Parietal lobe (tissue), 2 donors: Measurements from ENCODE around the gene UPK3B. TPM values are rescaled to one million over a fixed set of nuclear protein-coding genes. Genes with fewer than 3 reads are reported as not detected.

Source experiments
- small RNA-seq: library from RNA; depleted of rRNA; stranded (forward); fragments of <200 nt; gene quantifications from one replicate; pipeline ENCODE3, GENCODE V24; 2014; ENCODE audit warnings: low replicate concordance
- total RNA-seq: library from RNA; depleted of rRNA; stranded (reverse); fragments of >200 nt; gene quantifications from one replicate; pipeline ENCODE4 v1.2.3, GENCODE V29; 2014

UPK3B gene
- total RNA-seq, result 0.63 TPM

DNA sequence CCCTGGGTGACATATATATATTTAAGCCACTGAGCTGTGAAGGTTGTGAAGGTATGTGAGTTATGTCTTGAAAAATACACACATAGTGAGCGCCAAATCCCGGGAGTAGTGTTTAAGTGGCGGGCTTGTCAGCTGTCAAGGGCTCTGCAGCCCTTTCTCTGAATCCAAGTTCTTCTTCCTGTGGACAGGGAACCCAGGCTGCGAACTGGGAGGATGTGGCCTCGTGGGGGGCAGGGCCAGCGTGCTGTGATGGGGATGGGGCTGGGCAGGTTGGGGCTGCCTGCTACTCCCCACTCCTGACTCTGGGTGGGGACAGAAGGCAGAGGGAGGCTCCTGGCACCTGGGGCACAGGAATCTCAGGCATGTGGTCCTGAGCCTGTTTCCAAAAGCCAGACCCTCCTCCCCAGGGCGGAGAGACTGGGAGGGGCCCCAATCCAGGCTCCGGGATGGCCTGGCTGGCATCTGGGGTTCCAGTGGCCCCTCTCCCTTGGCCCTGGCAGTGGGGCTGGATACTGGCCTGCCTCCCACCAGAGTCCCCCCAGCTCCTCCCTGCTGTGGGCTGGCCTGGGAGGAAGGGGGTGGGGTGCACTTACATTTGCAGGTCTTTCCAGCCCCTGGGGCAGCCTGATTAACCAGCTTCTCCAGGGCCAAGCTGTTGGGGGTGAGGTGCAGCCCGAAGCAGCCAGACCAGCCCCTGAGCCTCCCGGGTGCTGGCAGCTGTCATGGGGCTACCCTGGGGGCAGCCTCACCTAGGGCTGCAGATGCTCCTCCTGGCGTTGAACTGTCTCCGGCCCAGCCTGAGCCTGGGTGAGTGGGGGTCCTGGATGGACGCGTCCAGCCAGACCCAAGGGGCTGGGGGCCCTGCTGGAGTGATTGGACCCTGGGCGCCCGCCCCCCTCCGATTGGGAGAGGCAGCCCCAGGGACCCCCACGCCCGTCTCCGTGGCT is at the start of gene UPK3B:
UPK3B (plus strand) TSS at position 622 of the 947 bp plus-strand sequence; CDS start at position 723, 101 bp downstream.

DNA sequence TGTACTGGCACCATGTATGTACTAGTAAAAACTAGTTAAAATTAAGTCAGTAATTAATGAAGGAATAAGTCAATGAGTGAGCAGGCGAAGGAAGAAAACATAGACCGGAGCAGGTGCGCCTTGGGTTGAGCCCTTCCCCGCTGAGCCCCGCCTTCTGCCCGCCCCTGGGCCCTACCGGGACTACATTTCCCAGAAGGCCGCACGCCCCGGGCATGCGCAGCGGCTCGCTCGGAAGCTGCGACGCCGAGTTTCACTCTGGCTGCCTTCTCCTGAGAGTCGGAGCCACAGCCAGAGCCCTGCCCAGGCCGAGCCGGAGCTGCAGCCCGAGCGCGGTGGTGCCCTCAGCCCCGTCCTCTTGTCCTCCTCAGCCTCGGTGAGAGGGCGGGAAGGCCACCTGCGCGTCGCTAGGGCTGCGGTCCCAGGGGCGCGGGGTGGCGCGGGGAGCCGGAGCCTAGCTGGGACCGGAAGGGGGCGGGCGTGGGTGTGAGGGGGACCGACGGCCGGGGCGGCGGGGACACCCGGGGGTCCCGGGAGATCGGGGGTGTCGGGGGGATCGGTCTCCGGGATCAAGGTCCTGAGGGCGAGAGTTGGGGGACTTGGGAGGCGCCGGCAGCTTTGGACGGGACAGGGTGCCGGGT is 48.8 kb upstream of the UPK3B start, which contains the start of gene DTX2:
DTX2 (plus strand) TSS at position 246 of the 638 bp plus-strand sequence. CDS start 18,801 bp downstream, outside the sequence.

DNA sequence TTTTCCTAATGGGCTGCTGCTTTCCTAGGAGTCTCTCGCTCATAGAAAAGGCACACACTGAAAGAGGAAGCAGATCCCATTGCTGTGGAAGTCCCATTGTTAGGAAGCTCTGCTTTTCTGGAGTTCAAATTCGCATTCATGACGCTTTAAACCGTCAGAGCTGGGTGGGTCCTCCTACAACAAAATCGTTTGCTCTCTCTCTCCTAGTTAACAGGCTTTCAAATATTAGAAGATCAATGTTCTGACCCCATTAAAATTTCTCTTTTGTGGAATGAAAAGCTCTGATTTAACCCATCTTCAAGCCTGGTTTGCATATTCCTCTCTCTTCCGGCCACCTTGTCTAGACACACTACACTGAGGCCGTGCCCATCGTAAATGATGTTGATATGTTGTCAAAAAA is 32.8 kb downstream of the UPK3B start, which contains the start of gene SPDYE16:
SPDYE16 (minus strand) TSS at position 101 of the 400 bp plus-strand sequence. CDS start 1,838 bp downstream, outside the sequence.

Small RNA genes lying within 50 kb of the gene (small RNA-seq; reads per million reads assigned to genes)
- gene RF00019, result not detected

Other genes starting within 250 kb of the UPK3B start
- 3.8 TPM for gene HSPB1, start 207.9 kb upstream of the UPK3B start, total RNA-seq
- gene YWHAG, start 151.6 kb upstream of the UPK3B start, total RNA-seq, result 321 TPM
- 0.63 TPM for gene SSC4D, start 100.9 kb upstream of the UPK3B start, total RNA-seq
- gene ZP3, start 85.6 kb upstream of the UPK3B start, total RNA-seq, result 0.94 TPM
- 5.6 TPM for gene DTX2, start 48.8 kb upstream of the UPK3B start, total RNA-seq
- gene SPDYE16, start 32.7 kb downstream of the UPK3B start, total RNA-seq, result not detected
- 7.5 TPM for gene POMZP3, start 116.7 kb downstream of the UPK3B start, total RNA-seq